G401 (cell line): ENCODE measurements around the gene HRH2. TPM values are rescaled to one million over a fixed set of nuclear protein-coding genes. Genes with fewer than 3 reads are reported as not detected.
"Not testable (repeated sequence)": the region's sequence is repeated elsewhere in the genome, so short reads cannot be mapped to it uniquely, and the experiment has no call there.

Source experiments
- DNase-seq: peaks from one replicate; pipeline ENCODE4 v3.0.0-alpha.2; 2015; ENCODE audit warnings: low spot score
- in situ Hi-C: cut with HindIII; loops from 2 replicates; pipeline ENCODE4 v1.10.0; 2016; ENCODE audit warnings: low sequenced_read_pairs, mixed read lengths
- total RNA-seq: library from RNA; depleted of rRNA; stranded (reverse); fragments of >200 nt; shearing (Covaris generic); gene quantifications from 2 replicates; pipeline ENCODE4 v1.2.3, GENCODE V29; 2014

HRH2 gene
- total RNA-seq, 1 experiment from 2014 or later = not detected

GRCh38 chr5:175701797-175702196, 43.9 kb downstream of the HRH2 start:
- in situ Hi-C loops = no loop called here
- DNase-seq = no peak

GRCh38 chr5:175706499-175706898, 48.6 kb downstream of the HRH2 start:
- in situ Hi-C loops = no loop called here
- DNase-seq = no peak

GRCh38 chr5:175707751-175708375, 50.0 kb downstream of the HRH2 start:
- in situ Hi-C loops = no loop called here
- DNase-seq = no peak

GRCh38 chr5:175709276-175709781, 51.5 kb downstream of the HRH2 start:
- DNase-seq = no peak
- in situ Hi-C loops = no loop called here

- DNase-seq = no peak
- in situ Hi-C loops = no loop called here
These were observed 52.5 kb downstream of the HRH2 start for GRCh38 chr5:175710326-175710725.

GRCh38 chr5:175711031-175711430, 53.2 kb downstream of the HRH2 start:
- no peak for DNase-seq
- in situ Hi-C loops = no loop called here

- in situ Hi-C loops = no loop called here
- no peak for DNase-seq
These were observed 53.8 kb downstream of the HRH2 start for GRCh38 chr5:175711472-175712312.

GRCh38 chr5:175712313-175712680, 54.4 kb downstream of the HRH2 start:
- in situ Hi-C loops = no loop called here
- no peak for DNase-seq

- in situ Hi-C loops = no loop called here
- DNase-seq = no peak
These were observed 54.8 kb downstream of the HRH2 start for GRCh38 chr5:175712681-175713085.

GRCh38 chr5:175713930-175714329, 56.1 kb downstream of the HRH2 start:
- no peak for DNase-seq
- in situ Hi-C loops = no loop called here

- DNase-seq = no peak
- in situ Hi-C loops = no loop called here
These were observed 56.7 kb downstream of the HRH2 start for GRCh38 chr5:175714479-175715085.

GRCh38 chr5:175715627-175716522, 58.0 kb downstream of the HRH2 start:
- in situ Hi-C loops = no loop called here

GRCh38 chr5:175717837-175718236, 60.0 kb downstream of the HRH2 start:
- no peak for DNase-seq
- in situ Hi-C loops = no loop called here

More at GRCh38 chr5:175715627-175716522, 58.0 kb downstream of the HRH2 start:
- DNase-seq = no peak

GRCh38 chr5:175718401-175719108, 60.7 kb downstream of the HRH2 start:
- DNase-seq = no peak
- in situ Hi-C loops = no loop called here

- in situ Hi-C loops, DNase-seq: not testable (repeated sequence)
These were observed 61.2 kb downstream of the HRH2 start for GRCh38 chr5:175719109-175719432.

GRCh38 chr5:175724314-175725275, 66.7 kb downstream of the HRH2 start:
- in situ Hi-C loops = loop anchor here (25.0 kb wide), 1 partner anchor 138 kb away; the partner anchor contains the start of gene CPLX2
- DNase-seq = no peak

GRCh38 chr5:175728316-175728715, 70.4 kb downstream of the HRH2 start:
- peak; percentile 77 for DNase-seq
- in situ Hi-C loops = loop anchor here (25.0 kb wide), 1 partner anchor 134 kb away; the partner anchor contains the start of gene CPLX2
